Superior temporal gyrus (tissue), 1 donor: ENCODE results near the gene KRTAP3-3.

Experiments
- DNase-seq: peaks from one replicate; pipeline ENCODE4 v3.0.0-alpha.2; 2016; ENCODE audit errors: extremely low spot score

Gene KRTAP3-3

GRCh38 chr17:40958086-40958953 is 35.6 kb downstream of the KRTAP3-3 start:
- DNase-seq: no peak

- no peak for DNase-seq
Measured at GRCh38 chr17:40956401-40957254, 37.3 kb downstream of the KRTAP3-3 start.

GRCh38 chr17:40953881-40954280 is 40.1 kb downstream of the KRTAP3-3 start:
- DNase-seq: no peak

GRCh38 chr17:40952661-40953060 is 41.3 kb downstream of the KRTAP3-3 start:
- no peak for DNase-seq

GRCh38 chr17:40952154-40952553 is 41.8 kb downstream of the KRTAP3-3 start:
- DNase-seq: no peak

- DNase-seq: no peak
Measured at GRCh38 chr17:40951011-40951622, 42.8 kb downstream of the KRTAP3-3 start.

- no peak for DNase-seq
Measured at GRCh38 chr17:40950176-40950575, 43.8 kb downstream of the KRTAP3-3 start.

- DNase-seq: no peak
Measured at GRCh38 chr17:40949418-40949817, 44.5 kb downstream of the KRTAP3-3 start.

GRCh38 chr17:40947929-40948328 is 46.0 kb downstream of the KRTAP3-3 start:
- no peak for DNase-seq

- DNase-seq: no peak
Measured at GRCh38 chr17:40945414-40945813, 48.5 kb downstream of the KRTAP3-3 start.

- no peak for DNase-seq
Measured at GRCh38 chr17:40944531-40944930, 49.4 kb downstream of the KRTAP3-3 start.
